Lower leg skin (tissue), 3 donors: ENCODE data around the gene PACSIN2.

ENCODE experiments used
- POLR2A ChIP-seq, 2 donors: fragments of 450-650 bp; IDR thresholded peaks; one replicate each; pipeline ENCODE4 v1.6.1; 2016 to 2017; ENCODE audit warnings: antibody characterized with exemption in 2 of 2, mild to moderate bottlenecking in 1 of 2, moderate library complexity in 1 of 2
- TF ChIP-seq, protein P1 (sequence below), 3 donors: fragments of 450-650 bp; IDR thresholded peaks; one replicate each; pipeline ENCODE4 v1.5.1; 2016; ENCODE audit warnings: antibody characterized with exemption in 3 of 3, mild to moderate bottlenecking in 3 of 3, moderate library complexity in 2 of 3

GRCh38 chr22:42877158-42877557 lies 137.8 kb downstream of the PACSIN2 start:
- TF ChIP-seq, protein P1, sequence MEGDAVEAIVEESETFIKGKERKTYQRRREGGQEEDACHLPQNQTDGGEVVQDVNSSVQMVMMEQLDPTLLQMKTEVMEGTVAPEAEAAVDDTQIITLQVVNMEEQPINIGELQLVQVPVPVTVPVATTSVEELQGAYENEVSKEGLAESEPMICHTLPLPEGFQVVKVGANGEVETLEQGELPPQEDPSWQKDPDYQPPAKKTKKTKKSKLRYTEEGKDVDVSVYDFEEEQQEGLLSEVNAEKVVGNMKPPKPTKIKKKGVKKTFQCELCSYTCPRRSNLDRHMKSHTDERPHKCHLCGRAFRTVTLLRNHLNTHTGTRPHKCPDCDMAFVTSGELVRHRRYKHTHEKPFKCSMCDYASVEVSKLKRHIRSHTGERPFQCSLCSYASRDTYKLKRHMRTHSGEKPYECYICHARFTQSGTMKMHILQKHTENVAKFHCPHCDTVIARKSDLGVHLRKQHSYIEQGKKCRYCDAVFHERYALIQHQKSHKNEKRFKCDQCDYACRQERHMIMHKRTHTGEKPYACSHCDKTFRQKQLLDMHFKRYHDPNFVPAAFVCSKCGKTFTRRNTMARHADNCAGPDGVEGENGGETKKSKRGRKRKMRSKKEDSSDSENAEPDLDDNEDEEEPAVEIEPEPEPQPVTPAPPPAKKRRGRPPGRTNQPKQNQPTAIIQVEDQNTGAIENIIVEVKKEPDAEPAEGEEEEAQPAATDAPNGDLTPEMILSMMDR (IDR thresholded peaks at IDR 0.05), result no peak
- TF ChIP-seq POLR2A (IDR thresholded peaks at IDR 0.05), result no peak
